ENCODE measurements around the gene HADHB. TPM values are rescaled to one million over a fixed set of nuclear protein-coding genes. Genes with fewer than 3 reads are reported as not detected.
A peak's percentile ranks its signal among the peaks of the same experiment; 100 is the strongest.

The HADHB gene
- total RNA-seq, 3 donors from 2014 or later: 144 to 186 (median 149) TPM

DNA sequence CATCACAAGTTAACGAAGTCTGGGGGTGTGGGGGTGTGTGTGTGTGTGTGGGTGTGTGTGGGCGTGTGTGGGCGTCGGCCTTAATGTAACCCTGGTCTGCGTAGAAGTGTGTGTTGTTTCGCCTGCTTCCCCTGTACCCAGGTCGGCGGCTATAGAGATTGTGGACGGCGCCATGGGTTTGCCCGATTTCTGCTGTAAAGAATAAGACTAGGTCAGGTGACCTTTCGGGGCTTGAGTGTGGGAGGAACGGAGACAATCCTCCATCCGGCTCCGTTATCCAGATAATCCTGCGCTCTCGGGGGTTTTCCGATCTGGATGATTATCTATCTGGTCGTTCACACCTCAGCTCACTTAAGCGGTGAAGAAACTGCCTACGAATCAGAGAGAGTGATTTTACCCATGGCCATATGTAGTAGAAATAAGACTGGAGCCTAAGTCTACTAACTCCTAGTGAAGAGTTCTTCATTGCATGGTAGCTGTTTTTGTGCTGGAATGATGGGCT lies 543 bp downstream of the HADHB start:
- H3K36me3 ChIP-seq (ENCODE audit: low read depth): no peaks in the 10 kb centered on the region
- H3K4me1 ChIP-seq (ENCODE audit: low read depth): peaks cover 26% of the 10 kb centered on the region
- intact Hi-C loops (cut with DNase I, micrococcal nuclease): no loop called here
- no peak for TF ChIP-seq CTCF (IDR thresholded peaks at IDR 0.05)
- DNase-seq: peak in 2 of 3 donors; percentile 67 to 77
- no peaks in the 10 kb centered on the region for H3K9me3 ChIP-seq
- H3K4me3 ChIP-seq: peak overlapping the region; percentile 46
- ATAC-seq: peak; percentile 60

DNA sequence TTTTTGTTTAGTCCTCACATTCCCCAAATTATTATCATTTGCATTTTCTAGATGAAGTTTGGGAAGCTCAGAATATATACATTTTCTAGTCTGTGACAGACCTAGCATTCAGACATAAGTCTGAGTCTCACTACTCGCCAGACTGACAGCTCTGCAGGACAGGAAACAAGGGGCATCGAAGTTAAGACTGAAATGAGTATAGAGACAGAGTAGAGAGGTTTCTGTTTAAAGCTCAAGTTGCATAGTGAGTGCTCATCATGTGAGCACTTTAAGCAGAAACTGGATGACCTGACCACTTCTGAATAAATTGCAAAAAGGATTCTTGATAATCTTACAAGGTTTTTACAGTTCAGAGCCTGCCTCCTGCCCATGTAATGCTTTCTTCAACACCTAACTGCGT lies 1.1 kb downstream of the HADHB start:
- Histone ChIP-seq H3K36me3 (ENCODE audit: low read depth) (no peaks in the 10 kb centered on the region), H3K4me1 (ENCODE audit: low read depth) (peaks cover 22% of the 10 kb centered on the region), H3K4me3 (no peak overlapping the region), H3K9me3 (no peaks in the 10 kb centered on the region)
- DNase-seq (no peak), ATAC-seq (no peak)
- no peak for TF ChIP-seq CTCF (IDR thresholded peaks at IDR 0.05)
- intact Hi-C loops (cut with DNase I, micrococcal nuclease): no loop called here

- ATAC-seq (no peak), DNase-seq (peak in 1 of 3 donors; percentile 15)
- H3K36me3 ChIP-seq (ENCODE audit: low read depth): no peaks in the 10 kb centered on the region
- no peaks in the 10 kb centered on the region for H3K9me3 ChIP-seq
- H3K4me1 ChIP-seq (ENCODE audit: low read depth): peaks cover 16% of the 10 kb centered on the region
- TF ChIP-seq CTCF (IDR thresholded peaks at IDR 0.05): no peak
- no peak overlapping the region for H3K4me3 ChIP-seq
- intact Hi-C loops (cut with DNase I, micrococcal nuclease): no loop called here
These were observed 2.1 kb downstream of the HADHB start for GRCh38 chr2:26246818-26247217.

DNA sequence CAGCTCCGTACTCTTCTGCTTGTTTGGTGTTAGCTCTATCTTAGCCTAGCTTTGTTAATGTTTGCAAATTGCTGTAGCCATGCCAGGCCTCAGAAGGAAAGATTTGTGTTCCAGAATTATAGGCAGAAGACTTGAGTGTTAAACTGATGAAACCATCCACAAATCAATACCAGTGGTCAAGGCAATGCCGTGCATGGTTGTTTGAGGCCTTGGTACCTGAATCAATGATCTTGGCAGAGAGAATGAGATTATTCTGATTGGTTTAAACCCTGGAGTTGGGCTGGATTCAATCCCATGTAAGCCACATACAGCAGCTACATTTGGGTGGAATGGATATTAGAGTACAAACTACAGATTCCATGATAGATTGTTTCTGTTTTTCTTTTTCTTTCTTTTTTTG lies 4.9 kb downstream of the HADHB start:
- intact Hi-C loops (cut with DNase I, micrococcal nuclease): no loop called here
- no peak for TF ChIP-seq CTCF (IDR thresholded peaks at IDR 0.05)

GRCh38 chr2:26251893-26252292 lies 7.2 kb downstream of the HADHB start:
- no peaks in the 10 kb centered on the region for H3K36me3 ChIP-seq (ENCODE audit: low read depth)
- no peaks in the 10 kb centered on the region for H3K9me3 ChIP-seq
- no peak for ATAC-seq
- DNase-seq: no peak
- H3K4me3 ChIP-seq: no peak overlapping the region
- H3K4me1 ChIP-seq (ENCODE audit: low read depth): no peaks in the 10 kb centered on the region
- no peak for TF ChIP-seq CTCF (IDR thresholded peaks at IDR 0.05)
- intact Hi-C loops (cut with DNase I, micrococcal nuclease): no loop called here

More for the DNA sequence above, 4.9 kb downstream of the HADHB start:
- no peak overlapping the region for H3K4me3 ChIP-seq
- H3K9me3 ChIP-seq: no peaks in the 10 kb centered on the region
- no peaks in the 10 kb centered on the region for H3K36me3 ChIP-seq (ENCODE audit: low read depth)
- DNase-seq (no peak), ATAC-seq (no peak)
- peaks cover 12% of the 10 kb centered on the region for H3K4me1 ChIP-seq (ENCODE audit: low read depth)

Data from mucosa of descending colon (tissue), 3 donors.